HG02588 (cell line): ENCODE data around the gene ARHGAP6.

Source experiments
- ATAC-seq: cut with Tn5 transposase; IDR thresholded peaks from one replicate; pipeline ENCODE4 v1.9.1; 2021; ENCODE audit warnings: mild to moderate bottlenecking, moderate library complexity; ENCODE audit not compliant: unreplicated experiment

Gene ARHGAP6

GRCh38 chrX:11464380-11464779, 201.3 kb downstream of the ARHGAP6 start:
- ATAC-seq: no peak

- no peak for ATAC-seq
Observed at GRCh38 chrX:11462648-11463047, 203.1 kb downstream of the ARHGAP6 start.

DNA sequence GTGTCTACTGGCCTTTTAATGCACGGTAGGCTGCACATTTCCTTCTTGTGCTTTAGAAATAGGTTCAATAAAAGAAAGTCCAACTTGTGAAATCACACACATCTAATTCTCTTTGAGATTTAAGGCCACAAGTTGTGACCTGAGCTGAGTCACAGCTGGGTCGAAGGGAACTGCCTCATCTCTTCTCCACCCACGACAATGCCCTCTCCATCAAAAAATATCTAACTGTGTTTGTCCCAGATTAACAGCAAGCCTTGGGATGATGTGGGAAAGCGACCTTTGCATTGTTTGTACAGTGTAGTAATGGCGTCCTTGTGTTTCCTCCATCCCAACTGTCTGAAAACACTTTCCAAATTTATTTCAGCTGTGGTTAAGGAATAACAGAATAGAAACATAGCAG, 203.6 kb downstream of the ARHGAP6 start:
- no peak for ATAC-seq

DNA sequence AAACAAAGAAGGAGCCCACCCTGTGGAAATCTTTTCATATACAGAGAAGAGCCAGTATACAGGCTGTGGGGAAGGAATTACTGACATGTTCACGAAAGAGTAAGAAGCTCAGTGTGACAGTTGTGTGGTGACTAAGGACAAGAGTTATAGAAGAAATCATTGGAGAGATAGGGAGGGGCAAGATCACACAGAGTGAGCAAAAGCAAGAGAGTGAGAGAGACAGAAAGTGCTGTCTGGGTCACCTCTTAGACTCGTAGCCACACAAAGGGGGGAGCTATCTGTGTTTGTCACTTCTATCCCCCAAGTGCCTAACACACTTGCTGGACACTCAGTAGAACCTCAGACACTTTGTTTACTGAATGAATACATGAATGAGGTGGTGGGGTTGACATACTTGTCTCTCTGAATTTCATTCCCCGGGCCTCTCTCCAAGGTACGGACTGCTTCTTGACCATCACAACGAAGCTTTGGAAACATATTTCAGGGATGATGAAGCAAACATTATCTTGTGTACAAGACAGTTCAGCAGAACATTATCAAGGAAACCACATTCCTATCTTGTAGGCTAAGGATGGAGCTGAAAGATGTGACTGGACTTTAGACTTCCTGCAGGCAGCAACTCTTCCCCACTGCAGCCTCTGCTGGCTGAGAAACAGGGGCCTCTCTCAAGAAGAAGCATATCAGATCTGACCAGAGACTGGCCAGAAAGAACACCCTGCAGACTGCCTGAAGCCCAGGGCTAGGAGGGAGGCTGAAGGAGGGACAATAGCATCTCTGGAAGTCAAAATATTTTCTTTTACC, 204.3 kb downstream of the ARHGAP6 start:
- no peak for ATAC-seq

DNA sequence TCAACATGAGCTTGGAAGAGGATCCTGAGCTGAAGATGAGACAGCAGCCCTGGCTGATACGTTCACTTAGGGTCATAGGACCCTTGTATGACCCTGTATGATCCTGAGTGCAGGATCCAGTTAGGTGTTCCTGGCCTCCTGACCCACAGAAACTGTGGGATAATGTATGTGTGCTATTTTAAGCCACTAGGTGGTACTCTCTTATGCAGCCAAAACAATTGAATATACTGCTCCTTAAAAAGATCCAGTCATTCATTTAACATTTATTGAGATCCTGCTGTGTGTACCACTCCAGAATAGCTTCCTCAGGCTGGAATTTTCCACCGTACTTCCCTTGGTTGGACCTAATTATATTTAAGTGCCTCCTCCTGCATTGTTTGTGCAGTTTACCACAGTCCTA, 205.4 kb downstream of the ARHGAP6 start:
- ATAC-seq: no peak

GRCh38 chrX:11458170-11458569, 207.6 kb downstream of the ARHGAP6 start:
- ATAC-seq: no peak

DNA sequence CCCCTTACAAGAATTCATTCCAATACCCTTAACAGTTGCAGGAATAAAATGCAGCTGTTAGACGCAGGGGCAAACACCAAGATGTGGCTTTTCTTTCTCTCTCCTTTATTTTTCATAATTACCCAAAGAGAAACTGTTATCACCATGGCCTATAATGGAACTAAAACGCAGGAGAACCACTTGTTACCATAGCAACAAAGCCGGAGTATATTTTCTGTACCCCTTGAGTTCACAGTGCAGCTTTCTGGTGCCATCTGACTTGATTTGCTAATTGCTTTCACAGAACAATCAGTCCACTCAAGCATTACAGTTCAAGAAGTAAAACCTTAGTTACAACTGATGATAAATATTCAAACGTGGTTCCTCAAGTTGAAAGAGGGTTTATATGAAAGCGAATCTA, 214.6 kb downstream of the ARHGAP6 start:
- no peak for ATAC-seq

DNA sequence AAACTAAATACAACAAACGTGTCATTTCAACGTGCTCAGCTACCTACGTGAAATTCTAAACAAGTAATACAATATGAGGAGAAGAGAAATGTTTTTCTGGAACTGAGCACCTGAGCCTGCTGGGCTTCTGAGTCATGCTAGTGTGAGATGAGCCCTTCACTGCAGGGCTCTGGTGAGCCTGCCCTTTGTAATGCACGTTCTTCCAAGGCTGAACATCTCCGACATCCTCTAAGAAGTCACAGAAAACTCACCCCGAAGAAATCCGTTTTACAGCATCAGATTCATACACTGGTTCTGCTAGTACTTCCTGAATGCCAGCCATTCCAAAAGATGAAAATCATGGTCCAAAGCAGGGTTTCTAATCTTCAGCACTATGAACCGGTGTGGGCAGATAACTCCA, 215.4 kb downstream of the ARHGAP6 start:
- no peak for ATAC-seq

DNA sequence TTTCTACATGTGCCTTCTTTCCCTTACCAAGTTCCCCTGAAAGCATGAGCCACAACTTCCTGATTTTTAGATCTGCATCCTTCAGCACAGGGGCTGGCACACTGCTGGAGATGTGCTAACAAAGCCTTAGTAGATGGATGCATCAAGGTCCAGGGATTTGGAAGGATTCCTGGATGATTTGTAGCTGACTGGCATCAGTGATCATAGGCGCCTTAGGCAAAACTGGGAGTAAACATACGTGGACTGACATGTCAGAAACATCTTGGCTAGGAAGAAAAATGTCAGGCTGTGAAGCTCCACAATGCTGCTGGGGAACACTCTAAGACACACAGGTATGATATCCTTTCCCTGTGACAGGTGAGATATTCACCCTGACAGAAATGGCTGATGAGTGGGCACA, 216.1 kb downstream of the ARHGAP6 start:
- ATAC-seq: no peak

DNA sequence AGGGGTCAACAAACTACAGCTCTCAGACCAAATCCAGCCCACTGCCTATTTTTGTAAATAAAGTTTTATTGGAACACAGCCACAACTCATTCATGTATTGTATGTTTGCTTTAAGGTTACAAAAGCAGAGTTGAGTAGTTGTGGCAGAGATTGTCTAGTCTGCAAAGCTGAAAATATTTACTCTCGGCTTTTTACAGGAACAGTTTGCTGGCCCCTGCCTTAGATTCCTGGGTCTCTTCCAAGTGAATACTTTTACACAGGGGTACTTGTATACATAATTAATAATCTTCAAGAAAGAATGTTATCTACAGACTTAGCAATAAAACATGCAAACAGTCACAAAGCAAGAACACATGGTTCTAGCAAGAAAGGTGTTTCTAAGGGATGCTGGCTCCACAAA, 218.3 kb downstream of the ARHGAP6 start:
- no peak for ATAC-seq

GRCh38 chrX:11446949-11447348, 218.8 kb downstream of the ARHGAP6 start:
- no peak for ATAC-seq

- no peak for ATAC-seq
Observed at GRCh38 chrX:11446336-11446735, 219.4 kb downstream of the ARHGAP6 start.

GRCh38 chrX:11445540-11445939, 220.2 kb downstream of the ARHGAP6 start:
- ATAC-seq: no peak

DNA sequence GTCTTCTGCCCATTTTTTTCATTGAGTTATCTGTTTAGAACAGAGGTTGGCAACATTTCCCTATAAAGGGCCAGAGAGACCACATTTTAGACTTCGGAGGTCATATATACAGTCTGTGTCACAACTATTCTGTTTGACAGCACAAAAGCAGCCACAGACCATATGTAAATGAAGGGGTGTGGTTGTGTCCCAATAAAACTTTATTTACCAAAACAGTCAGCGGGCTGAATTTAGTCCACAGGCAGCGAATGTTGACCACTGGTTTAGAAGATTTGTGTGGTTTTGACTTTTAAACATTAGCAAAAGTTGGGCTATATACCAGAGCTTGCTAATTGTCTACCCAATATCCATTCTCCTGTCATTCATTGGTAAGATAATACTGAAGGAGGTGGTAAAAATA, 221.7 kb downstream of the ARHGAP6 start:
- ATAC-seq: no peak

DNA sequence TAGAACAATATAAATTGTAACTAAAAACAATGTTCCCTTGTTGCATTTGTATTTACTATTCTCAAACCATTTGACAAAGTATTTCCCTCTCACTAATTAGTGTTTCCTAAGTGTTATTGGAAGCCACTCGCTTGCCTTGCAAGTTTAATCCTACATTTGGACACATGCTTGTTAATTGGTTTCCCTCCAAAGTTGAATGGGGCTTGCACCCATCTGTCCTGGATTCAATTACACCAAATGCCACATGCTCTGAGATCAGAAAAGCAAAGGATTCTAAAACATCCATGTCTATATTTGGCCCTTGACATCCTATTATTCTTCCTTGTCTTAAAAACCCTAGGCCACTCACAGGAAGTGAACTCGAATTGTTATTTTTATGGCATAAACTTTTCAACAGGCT, 225.9 kb downstream of the ARHGAP6 start:
- no peak for ATAC-seq

DNA sequence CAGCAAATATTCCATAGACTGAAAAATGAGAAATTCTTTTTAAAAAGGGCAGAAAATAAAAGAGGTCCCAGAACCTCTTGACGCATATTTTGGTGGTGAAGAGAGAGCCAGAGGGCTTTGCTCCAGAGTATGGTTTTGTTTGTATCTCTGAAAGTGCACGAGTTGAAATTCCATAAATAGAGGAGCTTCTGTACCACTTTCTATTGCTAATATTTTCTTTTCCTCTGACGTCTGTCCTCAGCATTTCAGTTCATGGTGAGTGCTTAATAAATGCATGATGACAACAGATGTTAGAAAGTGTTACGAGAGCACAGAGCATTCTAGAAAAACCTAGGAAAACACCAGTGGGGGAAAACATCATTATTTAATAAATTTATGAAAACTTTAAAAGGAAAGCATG, 227.0 kb downstream of the ARHGAP6 start:
- ATAC-seq: no peak

GRCh38 chrX:11438380-11438723, 227.4 kb downstream of the ARHGAP6 start:
- no peak for ATAC-seq

DNA sequence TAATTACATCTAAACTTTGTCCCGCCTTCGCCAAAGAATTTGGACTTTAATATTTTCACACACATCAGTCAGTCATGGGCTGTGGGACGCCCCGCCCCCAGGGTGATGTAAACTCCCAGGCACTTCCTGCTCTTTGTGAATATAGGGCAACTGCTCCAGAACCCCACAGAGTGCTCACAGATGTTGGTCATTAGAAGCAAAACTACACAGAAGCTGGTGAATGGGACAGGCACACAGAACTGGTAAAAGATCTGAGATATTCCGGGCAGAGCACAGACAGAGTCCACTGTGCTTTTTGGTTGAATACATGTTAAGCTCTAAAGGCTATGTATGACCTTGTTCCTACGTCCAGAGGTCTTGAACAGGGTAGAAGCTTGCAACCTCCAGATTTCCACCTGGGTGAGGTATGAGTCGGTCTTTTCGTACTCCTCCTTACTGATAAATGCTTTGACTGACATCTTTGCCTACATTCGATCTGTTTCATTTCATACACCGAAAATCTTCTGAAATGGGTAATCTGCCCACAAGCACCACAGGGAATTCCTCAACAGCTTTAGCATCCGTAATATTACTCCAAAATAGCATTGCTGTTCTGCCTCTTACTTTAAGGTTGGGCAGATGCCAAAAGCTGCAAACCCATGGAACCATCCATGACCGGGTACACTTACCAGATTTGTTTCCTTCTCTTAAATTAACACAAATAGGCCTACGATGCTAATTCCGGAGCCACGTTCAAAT, 227.9 kb downstream of the ARHGAP6 start:
- no peak for ATAC-seq

GRCh38 chrX:11435568-11435967, 230.2 kb downstream of the ARHGAP6 start:
- ATAC-seq: no peak

- no peak for ATAC-seq
Observed at GRCh38 chrX:11434607-11435006, 231.1 kb downstream of the ARHGAP6 start.

- no peak for ATAC-seq
Observed at GRCh38 chrX:11431786-11432185, 233.9 kb downstream of the ARHGAP6 start.

DNA sequence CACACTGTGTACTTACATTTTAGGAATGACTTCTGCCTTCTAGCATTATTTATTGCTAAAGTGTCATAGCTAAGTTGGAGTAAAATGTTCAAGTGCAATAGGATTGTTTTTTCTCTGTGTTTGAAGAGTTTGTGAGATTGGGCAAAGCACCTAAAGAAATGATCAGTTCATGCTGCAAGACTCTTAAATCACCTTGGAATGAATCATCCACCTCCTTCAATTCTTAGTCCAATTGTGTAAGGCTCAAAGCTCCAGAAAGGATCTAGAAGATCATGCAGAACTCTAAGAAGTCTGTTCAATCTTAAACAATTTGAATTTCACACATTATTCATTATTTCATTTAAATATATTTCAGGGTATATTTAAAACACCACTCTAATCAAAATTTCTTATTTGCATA, 235.4 kb downstream of the ARHGAP6 start:
- no peak for ATAC-seq
